MM.1S (cell line): ENCODE data around the gene MCF2L2.

Experiments used
- DNase-seq: peaks from one replicate; pipeline ENCODE4 v3.0.0-alpha.2; 2015
- H2AFZ ChIP-seq: fragments of 300-600 bp; sonication (generic); 2 replicates; pipeline ENCODE4 v1.6.0; 2016; ENCODE audit warnings: antibody characterized with exemption, low read length
- H3F3A ChIP-seq: fragments of 300-600 bp; sonication (generic); 2 replicates; pipeline ENCODE4 v1.6.1; 2016; ENCODE audit warnings: mild to moderate bottlenecking, antibody characterized with exemption, low read length, moderate library complexity, mixed read lengths; ENCODE audit not compliant: insufficient read depth
- H3K27ac ChIP-seq: fragments of 300-600 bp; sonication (generic); 2 replicates; pipeline ENCODE4 v1.5.1; 2016; ENCODE audit warnings: mild to moderate bottlenecking, low read length
- H3K27me3 ChIP-seq: fragments of 300-600 bp; sonication (generic); replicated peaks from 2 replicates; pipeline ENCODE4 v1.6.0; 2016; ENCODE audit warnings: low read length; ENCODE audit not compliant: insufficient read depth
- H3K36me3 ChIP-seq: fragments of 300-600 bp; sonication (generic); replicated peaks from 2 replicates; pipeline ENCODE4 v1.6.1; 2016; ENCODE audit warnings: mild to moderate bottlenecking, low read length, mixed read lengths; ENCODE audit not compliant: insufficient read depth
- H3K4me1 ChIP-seq: fragments of 300-600 bp; sonication (generic); 2 replicates; pipeline ENCODE4 v1.6.1; 2016; ENCODE audit warnings: low read length, mixed read lengths
- H3K4me2 ChIP-seq: fragments of 300-600 bp; sonication (generic); 2 replicates; pipeline ENCODE4 v1.6.0; 2016; ENCODE audit warnings: low read depth, low read length
- H3K4me3 ChIP-seq: fragments of 300-600 bp; sonication (generic); 2 replicates; pipeline ENCODE4 v1.5.1; 2016; ENCODE audit warnings: low read length, mixed read lengths
- H3K79me2 ChIP-seq: fragments of 300-600 bp; sonication (generic); 2 replicates; pipeline ENCODE4 v1.6.1; 2016; ENCODE audit warnings: mixed run types, low read length, mixed read lengths
- H3K9ac ChIP-seq: fragments of 300-600 bp; sonication (generic); 2 replicates; pipeline ENCODE4 v1.6.1; 2016; ENCODE audit warnings: low read length, mixed read lengths
- H3K9me2 ChIP-seq: fragments of 300-600 bp; sonication (generic); replicated peaks from 2 replicates; pipeline ENCODE4 v1.6.1; 2016; ENCODE audit warnings: mild to moderate bottlenecking, low read length, mixed read lengths; ENCODE audit not compliant: insufficient read depth
- H3K9me3 ChIP-seq: fragments of 300-600 bp; sonication (generic); replicated peaks from 2 replicates; pipeline ENCODE4 v1.6.1; 2016; ENCODE audit warnings: mild to moderate bottlenecking, low read length, mixed read lengths; ENCODE audit not compliant: insufficient read depth
- H4K20me1 ChIP-seq: fragments of 300-600 bp; sonication (generic); 2 replicates; pipeline ENCODE4 v1.6.1; 2016; ENCODE audit warnings: mild to moderate bottlenecking, low read length, moderate library complexity, mixed read lengths; ENCODE audit not compliant: insufficient read depth
- CTCF ChIP-seq: fragments of 300-600 bp; sonication (generic); IDR thresholded peaks from 2 replicates; pipeline ENCODE4 v1.5.1; 2016; ENCODE audit warnings: antibody characterized with exemption, low read length, mixed read lengths
- EZH2 ChIP-seq: fragments of 300-600 bp; sonication (generic); optimal IDR thresholded peaks from 2 replicates; pipeline ENCODE3; 2017; ENCODE audit warnings: low read depth, mild to moderate bottlenecking, antibody characterized with exemption, low read length, mixed read lengths
- EZH2phosphoT487 ChIP-seq: fragments of 300-600 bp; sonication (generic); IDR thresholded peaks from 2 replicates; pipeline ENCODE4 v1.6.1; 2018; ENCODE audit warnings: antibody characterized with exemption, low read length

MCF2L2 gene

GRCh38 chr3:183272791-183273190 is 155.6 kb downstream of the MCF2L2 start:
- Histone ChIP-seq H3K9me2 (no peaks in the 10 kb centered on the region), H3K79me2 (no peaks in the 10 kb centered on the region), H3K27me3 (no peaks in the 10 kb centered on the region), H3K27ac (no peak overlapping the region), H3K4me2 (no peak overlapping the region), H3K9ac (no peak overlapping the region), H3F3A (no peaks in the 10 kb centered on the region), H2AFZ (no peak overlapping the region), H3K4me1 (no peaks in the 10 kb centered on the region), H3K9me3 (no peaks in the 10 kb centered on the region), H3K36me3 (no peaks in the 10 kb centered on the region), H3K4me3 (no peak overlapping the region), H4K20me1 (no peaks in the 10 kb centered on the region)
- DNase-seq, result no peak
- TF ChIP-seq EZH2, result no peak
- no peak for TF ChIP-seq EZH2phosphoT487
- no peak for TF ChIP-seq CTCF

GRCh38 chr3:183272142-183272541 is 156.3 kb downstream of the MCF2L2 start:
- no peaks in the 10 kb centered on the region for H3K36me3 ChIP-seq
- H3K9me3 ChIP-seq, result no peaks in the 10 kb centered on the region
- no peaks in the 10 kb centered on the region for H3K79me2 ChIP-seq
- H3K4me1 ChIP-seq, result no peaks in the 10 kb centered on the region
- H2AFZ ChIP-seq, result no peak overlapping the region
- no peak overlapping the region for H3K4me3 ChIP-seq
- no peaks in the 10 kb centered on the region for H3K27me3 ChIP-seq
- no peak overlapping the region for H3K9ac ChIP-seq
- no peak overlapping the region for H3K4me2 ChIP-seq
- H3K27ac ChIP-seq, result no peak overlapping the region
- no peaks in the 10 kb centered on the region for H3F3A ChIP-seq
- H4K20me1 ChIP-seq, result no peaks in the 10 kb centered on the region
- H3K9me2 ChIP-seq, result no peaks in the 10 kb centered on the region
- no peak for TF ChIP-seq EZH2
- TF ChIP-seq EZH2phosphoT487, result no peak
- TF ChIP-seq CTCF, result no peak
- DNase-seq, result no peak

GRCh38 chr3:183270344-183270743 is 158.1 kb downstream of the MCF2L2 start:
- Histone ChIP-seq H3K4me1 (no peaks in the 10 kb centered on the region), H3K4me2 (no peak overlapping the region), H3K9me2 (no peaks in the 10 kb centered on the region), H3K9ac (no peak overlapping the region), H3K36me3 (no peaks in the 10 kb centered on the region), H3K27me3 (no peaks in the 10 kb centered on the region), H2AFZ (no peak overlapping the region), H3K4me3 (no peak overlapping the region), H3K9me3 (no peaks in the 10 kb centered on the region), H3K27ac (no peak overlapping the region), H4K20me1 (no peaks in the 10 kb centered on the region), H3K79me2 (no peaks in the 10 kb centered on the region), H3F3A (no peaks in the 10 kb centered on the region)
- no peak for TF ChIP-seq CTCF
- no peak for TF ChIP-seq EZH2
- TF ChIP-seq EZH2phosphoT487, result no peak
- no peak for DNase-seq
